ENCODE data around the gene PODNL1. TPM values are rescaled to one million over a fixed set of nuclear protein-coding genes. Genes with fewer than 3 reads are reported as not detected.
A peak's percentile ranks its signal among the peaks of the same experiment; 100 is the strongest.
"Not testable (repeated sequence)": the region's sequence is repeated elsewhere in the genome, so short reads cannot be mapped to it uniquely, and the experiment has no call there.

PODNL1 gene
- total RNA-seq, 1 experiment from 2014 or later: 0.37 TPM

DNA sequence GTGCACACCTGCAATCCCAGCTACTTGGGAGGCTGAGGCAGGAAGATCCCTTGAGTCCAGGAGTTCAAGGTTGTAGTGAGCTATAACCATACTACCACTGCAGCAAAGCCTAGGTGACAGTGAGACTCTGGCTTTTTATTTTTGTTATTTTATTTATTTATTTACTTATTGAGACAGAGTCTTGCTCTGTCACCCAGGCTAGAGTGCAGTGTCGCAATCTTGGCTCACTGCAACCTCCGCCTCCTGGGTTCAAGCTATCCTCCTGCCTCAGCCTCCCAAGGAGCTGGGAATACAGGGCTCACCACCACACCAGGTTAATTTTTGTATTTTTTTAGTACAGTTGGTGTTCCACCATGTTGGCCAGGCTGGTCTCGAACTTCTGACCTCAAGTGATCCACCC, 35.3 kb upstream of the PODNL1 start:
- not testable (repeated sequence) for DNase-seq (ENCODE audit: low read depth)

DNA sequence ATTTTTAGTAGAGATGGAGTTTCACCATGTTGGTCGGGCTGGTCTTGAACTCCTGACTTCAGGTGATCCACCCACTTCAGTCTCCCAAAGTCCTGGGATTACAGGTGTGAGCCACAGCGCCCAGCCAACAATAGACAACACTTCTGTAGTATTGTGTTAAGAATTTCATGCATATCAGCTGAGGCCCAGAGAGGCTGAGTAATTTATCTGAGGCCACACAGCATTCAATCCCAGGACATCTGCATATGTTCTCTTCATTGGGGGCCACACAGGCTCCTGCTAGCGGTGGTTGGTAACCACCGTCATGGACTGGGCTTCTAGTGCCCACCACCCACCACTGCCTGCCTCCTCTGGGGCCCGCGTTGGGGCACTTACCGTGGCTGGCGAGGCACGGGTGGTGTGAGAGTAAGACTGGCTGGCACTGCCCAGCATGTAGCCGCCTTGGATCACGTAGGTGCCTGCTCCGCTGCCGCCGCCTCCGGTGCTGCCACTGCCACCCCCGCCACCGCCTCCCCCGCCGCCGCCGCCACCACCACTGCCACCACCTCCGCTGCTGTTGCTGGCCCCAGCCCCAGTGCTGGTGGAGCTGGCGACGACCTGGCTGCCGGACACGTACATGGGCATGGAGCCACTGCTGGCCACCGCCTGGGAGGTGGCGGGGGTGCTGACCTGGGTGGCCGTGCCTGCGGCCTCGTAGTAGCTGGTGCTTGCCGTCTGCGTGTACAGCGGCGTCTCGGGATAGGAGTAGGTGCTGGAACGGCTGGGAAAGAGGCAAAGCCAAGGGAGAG, 34.3 kb upstream of the PODNL1 start:
- no peak for DNase-seq (ENCODE audit: low read depth)

DNA sequence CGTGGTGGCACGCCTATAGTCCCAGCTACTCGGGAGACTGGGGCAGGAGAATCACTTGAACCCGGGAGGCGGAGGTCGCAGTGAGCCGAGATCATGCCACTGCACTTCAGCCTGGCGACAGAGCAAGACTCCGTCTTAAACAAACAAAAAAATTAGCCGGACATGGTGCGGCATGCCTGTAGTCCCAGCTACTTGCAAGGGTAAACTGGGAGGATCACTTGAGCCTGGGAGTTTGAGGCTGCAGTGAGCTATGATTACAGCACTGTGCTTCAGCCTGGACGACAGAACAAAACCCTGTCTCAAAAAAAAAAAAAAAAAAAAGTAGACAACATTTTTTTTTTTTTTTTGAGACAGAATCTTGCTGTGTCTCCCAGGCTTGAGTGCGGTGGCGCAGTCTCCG, 33.7 kb upstream of the PODNL1 start:
- not testable (repeated sequence) for DNase-seq (ENCODE audit: low read depth)

DNA sequence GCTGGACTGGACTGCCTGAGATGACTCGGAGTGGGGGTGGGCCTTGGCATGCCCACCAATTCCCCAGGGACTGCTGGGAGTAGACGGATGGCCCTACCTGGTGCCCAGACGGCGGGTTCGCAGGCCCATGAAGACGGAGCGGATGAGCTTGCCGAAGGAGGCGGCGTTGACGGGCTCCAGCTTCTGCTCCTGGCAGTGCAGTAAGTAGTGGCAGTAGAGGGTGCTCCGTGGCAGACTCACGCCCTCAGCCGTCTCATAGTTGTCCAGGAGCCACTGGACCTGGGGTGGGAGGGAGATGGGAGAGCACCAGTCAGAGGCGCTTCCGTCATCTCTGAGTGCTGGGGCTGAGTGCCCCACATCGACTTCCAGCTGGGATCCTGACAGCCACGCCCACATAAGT, 31.7 kb upstream of the PODNL1 start:
- no peak for DNase-seq (ENCODE audit: low read depth)

DNA sequence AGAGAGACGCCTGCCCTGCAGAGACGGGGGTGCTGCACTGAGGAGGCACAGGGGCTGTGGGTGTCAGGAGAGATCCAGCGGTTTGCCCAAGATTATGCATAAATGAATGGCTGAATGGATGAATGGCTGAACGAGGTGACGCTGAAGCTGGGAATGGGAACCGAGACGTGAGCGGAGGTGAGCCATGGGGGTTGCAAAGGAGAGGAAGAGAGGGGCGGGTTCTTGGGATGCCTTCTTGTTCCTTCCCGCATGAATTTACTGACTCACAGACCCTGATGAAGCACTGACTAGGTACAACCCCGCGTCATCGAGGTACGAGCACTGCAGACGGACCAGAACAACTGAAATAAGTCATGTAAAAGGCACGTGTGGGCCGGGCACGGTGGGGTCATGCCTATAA, 30.8 kb upstream of the PODNL1 start:
- DNase-seq (ENCODE audit: low read depth): no peak

DNA sequence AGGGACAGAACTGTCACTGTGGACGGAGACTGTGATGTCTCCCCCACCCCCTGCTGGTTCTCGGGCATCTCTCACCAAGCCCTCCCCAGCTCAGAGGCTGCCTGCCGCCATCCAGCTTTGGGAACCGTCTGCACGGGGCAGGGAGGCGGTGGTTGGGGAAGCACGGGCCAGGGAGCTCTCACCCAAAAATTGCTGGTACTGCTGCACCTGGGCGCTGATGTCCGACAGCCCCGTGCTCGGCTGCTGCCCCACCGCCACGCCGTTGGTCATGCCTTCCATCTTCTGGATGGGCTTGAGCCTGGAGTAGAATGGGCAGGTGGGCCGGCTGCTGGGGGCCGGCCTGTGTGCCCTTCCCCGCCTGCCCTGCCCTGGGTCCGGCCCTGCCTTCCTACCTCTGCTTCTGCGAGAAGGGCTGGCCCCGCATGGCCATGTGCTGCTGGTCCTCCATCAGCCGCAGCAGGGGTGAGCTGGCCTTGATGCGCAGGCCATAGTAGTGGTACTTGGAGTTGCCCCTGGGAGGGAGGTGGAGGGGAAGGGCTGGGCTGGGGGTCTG, 30.2 kb upstream of the PODNL1 start:
- DNase-seq (ENCODE audit: low read depth): no peak

DNA sequence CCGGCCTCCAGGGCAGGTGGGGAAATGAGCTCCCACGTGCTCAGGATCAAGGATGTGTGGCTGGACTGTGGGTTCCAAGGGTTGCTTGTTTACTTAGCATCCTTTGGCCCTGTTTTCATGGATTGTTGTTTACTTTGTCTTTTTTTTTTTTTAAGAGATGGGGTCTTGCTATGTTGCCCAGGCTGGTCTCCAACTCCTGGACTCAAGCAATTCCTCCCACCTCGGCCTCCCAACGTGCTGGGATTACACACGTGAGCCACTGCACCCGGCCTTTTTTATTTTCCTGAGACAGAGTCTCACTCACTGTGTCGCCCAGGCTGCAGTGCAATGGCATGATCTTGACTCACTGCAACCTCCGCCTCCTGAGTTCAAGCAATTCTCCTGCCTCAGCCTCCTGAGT, 29.0 kb upstream of the PODNL1 start:
- not testable (repeated sequence) for DNase-seq (ENCODE audit: low read depth)

DNA sequence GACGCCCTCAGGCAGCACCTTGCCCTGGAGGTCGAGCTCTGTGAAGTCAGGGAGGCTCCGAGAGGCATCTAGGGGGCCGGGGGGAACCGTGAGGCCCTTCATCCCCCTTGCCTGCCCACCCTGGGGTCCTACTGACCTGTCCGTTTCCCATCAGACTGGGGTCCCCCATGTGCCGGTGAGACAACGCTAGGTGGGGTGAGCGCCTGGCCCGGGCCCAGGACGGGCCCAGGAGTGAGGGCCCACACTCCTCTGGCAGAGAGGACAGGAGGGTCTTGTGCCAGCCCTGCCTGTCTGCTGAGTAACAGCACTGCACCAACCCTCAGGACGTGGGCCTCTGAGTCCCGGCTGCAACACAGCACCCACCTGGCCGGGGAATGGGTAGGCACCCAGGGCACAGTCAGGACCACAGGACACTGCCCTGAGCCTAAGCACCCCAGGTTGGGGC, 28.5 kb upstream of the PODNL1 start:
- no peak for DNase-seq (ENCODE audit: low read depth)

DNA sequence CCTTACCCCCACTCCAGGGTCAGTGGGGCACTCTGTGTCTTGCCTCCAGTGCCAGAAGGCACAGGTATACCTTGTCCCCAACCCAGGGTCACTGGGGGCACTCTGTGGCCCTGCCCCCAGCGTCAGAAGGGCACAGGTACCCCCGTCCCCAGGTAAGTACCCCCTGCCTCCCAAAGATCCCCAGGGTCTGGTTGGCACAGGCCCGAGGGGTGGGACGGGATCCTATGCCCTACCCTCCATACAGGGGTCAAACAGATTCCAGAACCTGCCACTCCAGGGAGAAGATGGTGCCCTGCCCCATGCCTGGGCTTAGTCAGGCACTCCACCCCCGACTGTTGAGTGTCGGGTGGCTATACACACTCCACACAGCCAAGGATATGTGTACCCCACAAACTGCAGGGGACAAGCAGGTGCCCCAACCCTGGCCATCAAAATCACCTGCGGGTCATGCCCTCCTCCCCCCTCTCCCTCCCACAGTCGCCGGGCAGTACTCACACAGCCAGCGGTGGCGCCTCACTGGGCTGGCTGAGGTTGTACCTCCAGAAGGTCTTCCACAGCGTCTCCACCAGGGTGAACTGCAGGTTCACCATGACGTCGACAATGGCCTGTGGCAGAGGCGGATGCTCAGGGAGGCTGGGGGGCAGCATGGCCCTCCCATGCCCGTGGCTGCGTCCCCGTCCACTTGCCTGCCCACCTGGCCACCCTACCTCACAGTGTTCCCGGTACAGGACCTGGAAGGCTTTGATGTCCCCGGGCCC, 27.9 kb upstream of the PODNL1 start:
- DNase-seq (ENCODE audit: low read depth): no peak

DNA sequence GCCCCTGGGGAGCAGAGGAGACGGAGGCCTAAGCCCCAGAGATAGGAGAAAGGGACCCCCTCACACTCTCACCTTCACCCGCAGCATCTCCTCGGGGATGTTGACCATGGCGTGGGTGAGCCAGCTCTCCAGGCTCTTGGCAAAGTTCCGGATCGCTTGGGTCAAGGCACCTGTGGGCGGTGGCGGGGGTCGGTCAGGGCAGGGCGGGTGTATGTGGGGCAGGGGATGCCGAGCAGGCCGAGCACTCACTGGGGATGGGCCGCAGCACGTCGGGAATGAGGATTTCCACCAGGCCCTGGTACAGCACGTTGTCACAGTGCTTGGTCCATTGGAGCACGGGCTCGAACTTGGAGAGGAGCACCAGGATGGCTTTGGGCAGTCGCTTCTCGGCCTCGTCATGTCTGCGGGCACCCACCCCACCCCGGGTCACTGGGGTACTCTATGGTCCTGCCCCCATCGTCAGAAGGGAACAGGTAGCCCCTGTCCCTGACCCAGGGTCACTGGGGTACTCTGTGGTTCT, 27.2 kb upstream of the PODNL1 start:
- DNase-seq (ENCODE audit: low read depth): no peak

DNA sequence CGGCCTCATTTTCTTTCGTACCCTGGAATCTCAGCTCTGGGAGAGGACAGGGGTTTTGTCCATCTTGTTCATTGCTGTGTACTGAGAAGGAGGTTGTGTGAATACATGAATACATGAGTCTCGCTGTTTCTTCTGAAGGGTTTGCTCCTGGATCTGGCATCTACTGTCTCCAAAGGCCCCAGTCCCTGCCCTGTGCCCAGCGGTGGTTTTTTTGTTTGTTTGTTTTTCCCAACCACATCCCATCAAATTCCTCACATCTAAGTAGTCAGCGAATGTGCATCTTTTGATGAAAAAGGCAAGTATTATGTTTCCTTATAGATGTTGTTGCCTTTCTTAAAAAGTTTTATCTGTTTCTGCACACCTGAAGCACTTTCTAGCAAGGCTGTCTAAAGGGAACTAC, 26.6 kb upstream of the PODNL1 start:
- DNase-seq (ENCODE audit: low read depth): peak; percentile 54

DNA sequence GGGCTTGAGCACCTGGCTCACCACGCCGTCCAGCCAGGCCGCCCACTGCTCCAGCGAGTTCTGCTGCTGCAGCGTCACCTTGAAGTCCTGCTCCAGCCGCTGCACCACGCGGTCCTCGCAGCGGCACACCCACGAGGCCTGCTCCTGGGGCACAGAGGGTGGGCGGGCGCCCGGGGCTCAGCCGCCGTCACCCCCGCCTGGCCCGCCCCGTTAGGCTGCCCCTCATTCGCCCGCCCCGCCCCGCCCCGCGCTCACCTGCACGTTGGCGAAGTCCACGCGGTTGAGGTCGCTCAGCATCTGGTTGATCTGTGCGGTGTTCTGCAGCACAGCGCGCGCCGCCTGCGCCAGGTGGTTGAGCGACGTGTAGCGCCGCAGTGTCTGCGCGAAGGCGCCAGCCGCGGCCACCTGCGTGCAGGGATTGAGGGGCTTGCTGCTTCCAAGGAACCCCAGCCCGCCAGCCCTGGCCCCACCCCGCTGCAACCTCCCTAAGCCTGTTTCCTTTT, 25.4 kb upstream of the PODNL1 start:
- DNase-seq (ENCODE audit: low read depth): no peak

DNA sequence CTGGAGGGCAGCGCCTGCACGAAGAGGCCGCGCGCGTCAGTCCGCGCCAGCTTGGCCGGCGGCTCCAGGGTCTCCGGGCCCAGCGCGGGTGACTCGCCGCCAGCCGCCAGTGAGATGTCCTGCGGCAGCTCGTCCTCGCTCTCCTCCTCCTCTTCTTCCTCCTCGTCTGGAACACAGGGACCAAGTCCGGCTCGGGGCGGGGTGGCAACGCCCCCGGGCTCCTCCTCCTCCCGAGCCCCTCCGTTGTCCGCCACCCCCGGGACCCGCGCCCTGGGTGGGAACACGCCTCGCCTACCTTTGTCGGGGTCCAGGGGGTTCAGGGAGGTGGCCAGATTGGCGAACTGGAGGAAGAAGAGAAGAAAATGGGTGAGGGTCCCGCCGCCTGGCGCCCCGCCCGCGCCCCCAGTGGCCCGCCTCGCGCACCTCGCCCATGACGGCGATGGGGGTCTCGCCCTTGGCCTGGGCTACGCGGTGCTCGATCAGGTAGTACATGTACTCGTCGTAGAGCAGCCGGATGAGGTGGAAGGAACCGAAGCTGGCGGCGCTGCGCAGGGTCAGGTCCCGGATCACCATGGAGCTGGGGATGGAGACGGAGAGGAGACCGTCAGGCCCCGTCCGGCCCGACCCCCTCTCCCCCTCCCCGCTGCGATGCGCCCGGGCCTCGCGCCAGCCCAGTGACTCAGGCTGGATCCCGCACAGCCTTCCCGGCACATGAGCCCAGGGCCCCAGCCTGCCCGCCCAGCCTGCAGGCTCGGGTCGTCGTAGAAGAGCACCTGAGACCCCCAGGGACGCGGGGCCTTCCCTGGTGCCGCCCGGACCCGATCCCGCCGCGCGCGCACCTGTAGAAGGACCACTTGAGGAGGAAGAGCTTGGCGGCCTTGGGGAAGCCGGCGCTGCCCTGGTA, 24.7 kb upstream of the PODNL1 start:
- DNase-seq (ENCODE audit: low read depth): no peak

DNA sequence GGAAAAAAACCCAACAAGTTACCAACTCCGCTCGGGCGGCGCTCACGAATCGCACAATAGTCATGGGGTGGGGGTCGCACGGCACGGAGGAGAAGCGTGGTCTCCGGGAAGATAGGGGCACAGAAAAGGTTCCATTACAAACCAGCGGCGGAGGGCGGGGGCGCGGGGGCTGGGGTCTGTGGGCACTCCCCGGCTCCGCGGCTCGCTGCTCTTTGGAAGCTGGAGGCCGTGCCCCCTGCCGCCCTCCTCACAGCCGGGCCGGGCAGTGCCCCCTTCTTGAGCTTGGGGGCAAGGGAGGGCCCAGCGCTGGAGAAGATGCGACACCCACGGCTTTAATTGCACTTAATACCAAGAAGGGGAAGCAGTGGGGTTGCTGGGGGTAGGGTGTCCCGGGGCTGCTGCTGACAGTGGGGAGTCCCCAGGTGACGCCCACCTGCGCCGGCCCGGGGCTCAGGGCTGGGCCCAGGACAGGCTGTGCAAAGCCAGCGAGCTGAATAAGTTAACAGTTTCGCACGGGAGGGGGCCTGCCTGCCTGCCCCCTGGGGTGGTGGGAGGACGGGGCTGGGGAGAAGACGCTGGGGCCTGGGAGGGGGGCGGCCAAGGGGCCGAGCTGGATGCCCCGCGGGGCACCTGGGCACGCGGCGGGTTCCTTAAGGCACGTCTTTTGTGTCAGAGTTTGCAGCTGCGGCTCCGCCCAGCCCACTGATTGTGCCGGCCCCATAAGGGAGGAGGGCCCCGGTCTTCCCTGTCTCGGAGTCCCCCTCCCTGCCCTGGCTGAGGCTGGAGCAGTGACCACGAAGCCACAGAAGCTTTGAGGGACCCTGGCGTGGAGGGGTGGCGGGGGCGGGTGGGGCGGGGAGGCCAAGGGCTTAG, 23.8 kb upstream of the PODNL1 start:
- DNase-seq (ENCODE audit: low read depth): no peak

DNA sequence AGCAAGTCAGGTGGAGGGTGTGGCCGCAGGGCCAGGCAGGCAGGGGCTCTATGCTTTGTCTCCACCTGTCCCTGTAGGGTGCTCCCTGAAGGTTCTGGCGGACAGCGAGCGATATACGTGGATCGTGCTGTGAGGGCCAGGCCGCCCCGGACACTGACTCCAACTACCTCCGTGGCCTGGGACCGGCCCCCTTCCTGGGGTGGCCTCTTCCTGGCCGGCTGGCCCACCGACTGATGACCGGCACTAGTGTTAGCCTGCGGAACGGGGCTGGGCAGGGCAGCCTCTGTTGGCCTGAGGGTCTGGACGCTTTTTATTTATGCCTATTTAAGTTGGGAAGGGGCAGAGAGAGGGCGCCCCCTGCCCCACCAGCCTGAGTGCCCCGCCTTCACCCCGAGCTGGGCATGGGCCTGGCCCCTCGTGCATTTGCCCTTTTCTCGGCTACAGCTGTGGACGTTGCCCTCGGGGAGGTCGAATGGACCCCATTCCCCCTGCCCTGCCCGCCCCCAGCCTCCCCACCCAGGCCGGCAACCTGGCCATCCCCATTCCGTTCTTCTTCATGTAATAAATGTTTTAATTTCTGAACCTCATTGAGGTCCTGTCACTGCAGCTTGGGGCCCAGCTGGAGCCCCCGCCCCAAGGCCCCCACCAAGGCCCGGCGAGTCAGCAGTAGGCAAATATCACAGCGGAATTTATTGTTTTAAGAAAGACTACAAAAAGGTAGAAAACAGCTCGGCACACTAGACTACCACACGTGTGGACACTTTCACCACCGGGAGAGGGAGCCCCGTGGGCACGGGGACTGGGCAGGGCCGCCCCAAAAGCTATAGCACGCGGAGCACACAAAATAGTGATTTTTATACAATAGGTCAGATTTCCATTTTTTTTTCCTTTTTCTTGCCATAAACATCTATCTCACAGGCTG, 22.9 kb upstream of the PODNL1 start:
- no peak for DNase-seq (ENCODE audit: low read depth)

DNA sequence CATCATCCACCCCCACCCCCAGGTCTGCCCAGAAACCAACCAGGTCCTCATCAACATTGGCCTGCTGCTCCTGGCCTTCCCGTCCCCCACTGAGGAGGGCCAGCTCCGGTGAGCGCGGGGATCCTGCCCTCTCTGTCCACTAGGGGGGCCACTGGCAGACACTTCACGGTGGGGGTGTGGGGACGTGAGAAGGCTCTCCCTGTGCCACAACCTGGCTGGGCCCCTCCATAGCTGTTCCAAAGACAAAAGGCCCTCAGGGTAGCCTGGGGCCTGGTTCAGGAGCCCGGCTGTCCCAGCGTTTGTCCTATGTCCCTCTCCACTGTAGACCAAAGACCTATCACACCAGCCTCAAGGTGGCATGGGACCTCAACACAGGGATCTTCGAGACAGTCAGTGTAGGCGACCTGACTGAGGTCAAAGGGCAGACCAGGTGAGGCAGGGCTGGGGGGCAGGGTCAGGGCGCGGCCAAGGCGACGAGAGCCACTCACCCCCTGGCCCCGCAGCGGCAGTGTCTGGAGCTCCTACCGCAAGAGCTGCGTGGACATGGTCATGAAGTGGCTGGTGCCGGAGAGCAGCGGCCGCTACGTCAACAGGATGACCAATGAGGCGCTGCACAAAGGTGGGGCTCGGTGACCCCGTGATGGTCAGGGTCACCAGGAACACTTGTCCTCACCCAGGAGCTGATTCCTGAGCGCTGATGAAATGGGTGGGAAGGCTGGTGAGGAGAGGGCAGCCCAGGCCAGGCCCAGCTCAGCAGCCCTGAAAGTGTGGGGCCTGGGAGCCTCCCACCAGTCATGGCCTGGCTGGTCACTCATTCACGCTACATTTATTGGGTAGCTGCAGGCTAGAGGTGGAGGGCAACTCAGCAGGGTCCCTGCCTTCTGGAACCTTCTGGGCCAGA, 22.0 kb upstream of the PODNL1 start:
- no peak for DNase-seq (ENCODE audit: low read depth)

DNA sequence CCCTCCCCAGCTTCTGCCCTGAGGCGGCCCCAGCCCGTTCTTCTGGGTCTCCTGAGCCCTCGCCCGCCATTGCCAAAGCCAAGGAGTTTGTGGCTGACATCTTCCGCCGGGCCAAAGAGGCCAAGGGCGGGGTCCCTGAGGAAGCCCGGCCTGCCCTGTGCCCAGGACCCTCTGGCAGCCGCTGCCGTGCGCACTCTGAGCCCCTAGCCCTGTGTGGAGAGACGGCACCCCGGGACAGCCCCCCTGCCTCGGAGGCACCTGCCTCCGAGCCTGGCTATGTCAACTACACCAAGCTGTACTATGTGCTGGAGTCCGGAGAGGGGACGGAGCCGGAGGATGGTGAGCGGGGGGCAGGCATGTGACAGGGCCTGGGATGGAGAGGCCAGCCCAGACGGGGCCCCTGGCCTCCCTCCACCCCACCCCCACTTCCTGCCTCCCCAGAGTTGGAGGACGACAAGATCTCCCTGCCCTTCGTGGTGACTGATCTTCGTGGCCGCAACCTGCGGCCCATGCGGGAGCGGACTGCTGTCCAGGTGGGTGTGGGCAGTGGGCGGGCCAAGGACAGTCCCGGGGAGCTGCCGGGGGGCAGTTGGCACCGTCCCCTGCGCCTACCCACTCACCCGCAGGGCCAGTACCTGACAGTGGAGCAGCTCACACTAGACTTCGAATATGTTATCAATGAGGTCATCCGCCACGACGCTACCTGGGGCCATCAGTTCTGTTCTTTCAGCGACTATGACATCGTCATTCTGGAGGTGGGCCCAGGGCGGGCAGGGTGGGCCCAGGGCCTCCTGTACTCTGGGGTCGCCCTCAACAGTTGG, 21.1 kb upstream of the PODNL1 start:
- no peak for DNase-seq (ENCODE audit: low read depth)

Measured in HT1080 (cell line).